Stimulated activated CD8-positive, alpha-beta memory T cell treated with anti-CD3 and anti-CD28 coated beads, Interleukin-7, amount 100 ng/mL, for 48 hours (primary cell): ENCODE results near the gene TNNT1.

Source experiments
- DNase-seq, 2 donors: peaks; one replicate each; pipeline ENCODE4 v3.0.0-alpha.2; 2020; ENCODE audit warnings: low read depth in 1 of 2; ENCODE audit errors: extremely low read depth in 1 of 2

TNNT1 gene

GRCh38 chr19:55091955-55092354 lies 57.1 kb downstream of the TNNT1 start:
- DNase-seq: no peak

- no peak for DNase-seq
These were observed 57.7 kb downstream of the TNNT1 start for GRCh38 chr19:55091126-55091910.

- no peak for DNase-seq
These were observed 58.4 kb downstream of the TNNT1 start for GRCh38 chr19:55090564-55090963.

GRCh38 chr19:55089342-55089944 lies 59.6 kb downstream of the TNNT1 start:
- no peak for DNase-seq

- peak; percentile 45 to 70 for DNase-seq
These were observed 60.3 kb downstream of the TNNT1 start for GRCh38 chr19:55088543-55089341.

GRCh38 chr19:55088021-55088451 lies 61.0 kb downstream of the TNNT1 start:
- no peak for DNase-seq

GRCh38 chr19:55087542-55087901 lies 61.5 kb downstream of the TNNT1 start:
- DNase-seq: no peak

GRCh38 chr19:55086730-55087541 lies 62.1 kb downstream of the TNNT1 start:
- DNase-seq: peak in 1 of 2 donors; percentile 51

- no peak for DNase-seq
These were observed 62.9 kb downstream of the TNNT1 start for GRCh38 chr19:55085923-55086715.

- no peak for DNase-seq
These were observed 64.6 kb downstream of the TNNT1 start for GRCh38 chr19:55084416-55084815.

GRCh38 chr19:55083004-55083850 lies 65.8 kb downstream of the TNNT1 start:
- DNase-seq: no peak
